Liver (tissue), 9 donors: Measurements from ENCODE around the gene CCL24. TPM values are rescaled to one million over a fixed set of nuclear protein-coding genes. Genes with fewer than 3 reads are reported as not detected.

ENCODE experiments used
- DNase-seq: peaks from one replicate; pipeline ENCODE4 v3.0.0-alpha.2; 2017; ENCODE audit warnings: low spot score
- H3K27ac ChIP-seq, 2 donors: one replicate each; pipeline ENCODE4 v1.7.0; 2013; ENCODE audit warnings: inconsistent platforms in 2 of 2, low read length in 2 of 2, control low read depth in 1 of 2, low read depth in 1 of 2, mild to moderate bottlenecking in 1 of 2
- H3K27me3 ChIP-seq, 4 donors: one replicate each; pipeline versions ENCODE4 v1.6.1 to v1.7.0; 2013; ENCODE audit warnings: low read length in 3 of 4, inconsistent platforms in 1 of 4, mild to moderate bottlenecking in 1 of 4, moderate library complexity in 1 of 4; ENCODE audit not compliant: control insufficient read depth in 4 of 4, insufficient read depth in 4 of 4
- H3K36me3 ChIP-seq, 4 donors: one replicate each; pipeline versions ENCODE4 v1.6.1 to v1.7.0; 2013; ENCODE audit warnings: low read length in 3 of 4, mild to moderate bottlenecking in 3 of 4, low read depth in 1 of 4, moderate library complexity in 1 of 4; ENCODE audit not compliant: control insufficient read depth in 4 of 4, insufficient read depth in 3 of 4
- H3K4me1 ChIP-seq, 4 donors: one replicate each; pipeline versions ENCODE4 v1.6.1 to v1.7.0; 2013; ENCODE audit warnings: low read length in 3 of 4, mild to moderate bottlenecking in 3 of 4, moderate library complexity in 1 of 4; ENCODE audit not compliant: control insufficient read depth in 4 of 4, insufficient read depth in 4 of 4
- H3K4me3 ChIP-seq, 3 donors: one replicate each; pipeline versions ENCODE4 v1.6.1 to v1.7.0; 2013; ENCODE audit warnings: low read length in 3 of 3, control low read depth in 1 of 3, low read depth in 1 of 3, mild to moderate bottlenecking in 1 of 3
- H3K9ac ChIP-seq, 2 donors: one replicate each; pipeline ENCODE4 v1.7.0; 2013; ENCODE audit warnings: low read length in 2 of 2, mild to moderate bottlenecking in 2 of 2, moderate library complexity in 2 of 2, control low read depth in 1 of 2, low read depth in 1 of 2
- H3K9me3 ChIP-seq, 4 donors: one replicate each; pipeline versions ENCODE4 v1.6.1 to v1.7.0; 2013; ENCODE audit warnings: low read length in 3 of 4; ENCODE audit not compliant: control insufficient read depth in 4 of 4
- ATF3 ChIP-seq: IDR thresholded peaks from 2 replicates; pipeline ENCODE4 v1.6.1; 2016; ENCODE audit warnings: antibody characterized with exemption
- CTCF ChIP-seq: fragments of 150-350 bp; IDR thresholded peaks from 2 replicates; pipeline ENCODE4 v1.5.1; 2017; ENCODE audit warnings: improper control_type of control experiment, low read depth, low read length; ENCODE audit not compliant: missing input control
- EGR1 ChIP-seq, 2 donors: IDR thresholded peaks; 2 replicates each; pipeline ENCODE4 v1.6.1; 2016 to 2018; ENCODE audit warnings: antibody characterized with exemption in 2 of 2, low read depth in 2 of 2
- FOXA1 ChIP-seq: IDR thresholded peaks from 2 replicates; pipeline ENCODE4 v1.6.1; 2016; ENCODE audit warnings: antibody characterized with exemption
- FOXA2 ChIP-seq: IDR thresholded peaks from 2 replicates; pipeline ENCODE4 v1.6.1; 2016; ENCODE audit warnings: antibody characterized with exemption
- GABPA ChIP-seq, 2 donors: IDR thresholded peaks in 1 of 2; conservative IDR thresholded peaks in 1 of 2; 2 replicates each; pipeline ENCODE4 v1.6.1; 2016; ENCODE audit warnings: antibody characterized with exemption in 2 of 2, mild to moderate bottlenecking in 1 of 2, moderate library complexity in 1 of 2
- HNF4A ChIP-seq, 2 donors: conservative IDR thresholded peaks; 2 replicates each; pipeline ENCODE4 v1.6.1; 2016; ENCODE audit warnings: antibody characterized with exemption in 2 of 2, mild to moderate bottlenecking in 2 of 2
- HNF4G ChIP-seq: IDR thresholded peaks from 2 replicates; pipeline ENCODE4 v1.6.1; 2016; ENCODE audit warnings: antibody characterized with exemption
- JUND ChIP-seq, 2 donors: IDR thresholded peaks; 2 replicates each; pipeline ENCODE4 v1.6.1; 2016; ENCODE audit warnings: antibody characterized with exemption in 2 of 2
- MAX ChIP-seq: IDR thresholded peaks from 2 replicates; pipeline ENCODE4 v1.6.1; 2016; ENCODE audit warnings: antibody characterized with exemption
- NR2F2 ChIP-seq: IDR thresholded peaks from 2 replicates; pipeline ENCODE4 v1.6.1; 2016; ENCODE audit warnings: antibody characterized with exemption
- RAD21 ChIP-seq, 2 donors: IDR thresholded peaks; 2 replicates each; pipeline ENCODE4 v1.6.1; 2016; ENCODE audit warnings: antibody characterized with exemption in 2 of 2, mild to moderate bottlenecking in 2 of 2
- REST ChIP-seq: IDR thresholded peaks from 2 replicates; pipeline ENCODE4 v1.6.1; 2016; ENCODE audit warnings: antibody characterized with exemption, mild to moderate bottlenecking
- RXRA ChIP-seq, 2 donors: IDR thresholded peaks; 2 replicates each; pipeline ENCODE4 v1.6.1; 2017 to 2018; ENCODE audit warnings: antibody characterized with exemption in 2 of 2, mild to moderate bottlenecking in 1 of 2
- SP1 ChIP-seq: IDR thresholded peaks from 2 replicates; pipeline ENCODE4 v1.6.1; 2018; ENCODE audit warnings: antibody characterized with exemption, mild to moderate bottlenecking
- TAF1 ChIP-seq: conservative IDR thresholded peaks from 2 replicates; pipeline ENCODE4 v1.6.1; 2016; ENCODE audit warnings: antibody characterized with exemption, mild to moderate bottlenecking
- YY1 ChIP-seq: IDR thresholded peaks from 2 replicates; pipeline ENCODE4 v1.6.1; 2016; ENCODE audit warnings: antibody characterized with exemption, mild to moderate bottlenecking
- ZBTB33 ChIP-seq: IDR thresholded peaks from 2 replicates; pipeline ENCODE4 v1.6.1; 2016; ENCODE audit warnings: antibody characterized with exemption
- WGBS: extraction: QIAGEN DNeasy Blood & Tissue Kit; methylation state at CpG from one replicate; pipeline ENCODE4 v1.1.7; 2013; 5-methylcytosine and 5-hydroxymethylcytosine counted together
- polyA plus RNA-seq, 2 donors: library from polyadenylated mRNA; stranded (reverse) in 1 of 2; unstranded in 1 of 2; fragments of 200-250 nt in 1 of 2; fragments of >200 nt in 1 of 2; fragmentation: Nextera tagmentation in 1 of 2; extraction: Ambion mirVana in 1 of 2; gene quantifications; one replicate each; pipeline versions ENCODE4 v1.2.1 to v1.2.3, GENCODE V29; 2013 to 2015
- total RNA-seq, 2 donors: library from RNA; depleted of rRNA; stranded (reverse); fragments of >200 nt; gene quantifications; one replicate each; pipeline ENCODE4 v1.2.3, GENCODE V29; 2014
- donor health status: healthy.
- donor health status: healthy.
- donor health status: healthy.
- donor health status: healthy.
- donor health status: healthy.

Gene CCL24
- total and polyA plus RNA-seq, 4 donors: 0.47 to 2.1 (median 1.6) TPM; not detected in 1

- H3K4me3 ChIP-seq: no peak overlapping the region
- no peak overlapping the region for H3K27ac ChIP-seq
- no peak overlapping the region for H3K9ac ChIP-seq
- H3K36me3 ChIP-seq: no peaks in the 10 kb centered on the region
- 71% methylated on average over 5 of the region's 5 CpGs for WGBS
- no peak for DNase-seq
- peaks cover 1 to 12% (median 7%) of the 10 kb centered on the region in 4 donors for H3K9me3 ChIP-seq
- no peaks in the 10 kb centered on the region for H3K27me3 ChIP-seq
- no peaks in the 10 kb centered on the region for H3K4me1 ChIP-seq
- TF ChIP-seq SP1 (no peak), FOXA1 (no peak), HNF4G (no peak), RXRA (IDR thresholded peaks at IDR 0.05) (no peak), RAD21 (IDR thresholded peaks at IDR 0.05) (no peak), JUND (IDR thresholded peaks at IDR 0.05) (no peak), MAX (no peak), CTCF (no peak), REST (no peak), FOXA2 (no peak), NR2F2 (no peak), TAF1 (no peak), ZBTB33 (no peak), ATF3 (no peak), HNF4A (conservative IDR thresholded peaks at IDR 0.05) (no peak), YY1 (no peak), EGR1 (IDR thresholded peaks at IDR 0.05; ENCODE audit: low read depth in 2 of 2) (no peak), GABPA (IDR thresholded peaks at IDR 0.05 in 1 of 2, conservative IDR thresholded peaks at IDR 0.05 in 1 of 2) (no peak)
Measured at GRCh38 chr7:75804705-75805104, 8.9 kb downstream of the CCL24 start.
